SIG-M5 treated with dmso at 0.1 percent for 504 hours (cell line): ENCODE measurements around the gene SOX18.

Source experiments
- DNase-seq: peaks from one replicate; lab custom pipeline; 2025; ENCODE audit not compliant: unreplicated experiment; lab: John Stamatoyannopoulos, UW

The SOX18 gene

DNA sequence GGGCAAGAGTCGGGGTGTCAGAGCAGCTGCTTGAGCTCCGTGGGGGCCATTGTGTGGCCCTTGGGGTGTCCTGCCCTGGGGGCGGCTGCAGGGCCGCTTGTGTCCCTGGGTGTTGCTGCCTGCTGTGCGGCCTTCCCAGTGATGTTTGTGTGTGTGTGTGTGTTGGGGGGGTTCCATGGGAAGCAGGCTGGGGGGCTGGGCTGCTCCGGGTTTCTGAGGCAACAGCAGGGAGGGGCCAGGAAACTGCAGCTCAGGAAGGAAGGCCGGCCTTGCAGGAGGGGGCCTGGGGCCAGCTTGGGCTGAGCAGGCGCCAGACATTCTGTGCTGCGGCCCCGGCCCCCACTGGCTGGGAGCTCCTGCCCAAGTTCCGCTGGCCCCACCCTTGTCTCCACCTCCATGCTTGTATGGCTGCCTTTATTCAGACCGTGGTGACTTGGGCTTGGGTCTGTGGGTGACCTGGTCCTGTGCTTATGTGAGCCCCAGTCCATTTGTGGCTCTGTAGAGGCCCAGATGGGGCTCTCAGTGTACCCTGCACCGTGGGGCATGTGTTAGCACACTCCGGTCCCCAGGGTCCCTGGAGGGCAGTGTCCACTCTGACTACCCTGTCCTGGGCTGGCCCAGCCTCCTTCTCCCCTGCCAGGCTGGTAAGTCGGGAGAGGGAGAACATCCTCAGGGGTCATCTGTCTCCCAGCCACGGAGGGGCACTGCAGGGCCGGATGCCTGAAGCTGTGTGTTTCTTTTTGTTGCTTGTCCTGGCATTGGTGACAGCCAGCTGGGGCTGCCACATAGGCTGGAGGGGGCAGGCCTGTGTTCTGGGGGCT is 4.6 kb upstream of the SOX18 start:
- peak; percentile 36 for DNase-seq

DNA sequence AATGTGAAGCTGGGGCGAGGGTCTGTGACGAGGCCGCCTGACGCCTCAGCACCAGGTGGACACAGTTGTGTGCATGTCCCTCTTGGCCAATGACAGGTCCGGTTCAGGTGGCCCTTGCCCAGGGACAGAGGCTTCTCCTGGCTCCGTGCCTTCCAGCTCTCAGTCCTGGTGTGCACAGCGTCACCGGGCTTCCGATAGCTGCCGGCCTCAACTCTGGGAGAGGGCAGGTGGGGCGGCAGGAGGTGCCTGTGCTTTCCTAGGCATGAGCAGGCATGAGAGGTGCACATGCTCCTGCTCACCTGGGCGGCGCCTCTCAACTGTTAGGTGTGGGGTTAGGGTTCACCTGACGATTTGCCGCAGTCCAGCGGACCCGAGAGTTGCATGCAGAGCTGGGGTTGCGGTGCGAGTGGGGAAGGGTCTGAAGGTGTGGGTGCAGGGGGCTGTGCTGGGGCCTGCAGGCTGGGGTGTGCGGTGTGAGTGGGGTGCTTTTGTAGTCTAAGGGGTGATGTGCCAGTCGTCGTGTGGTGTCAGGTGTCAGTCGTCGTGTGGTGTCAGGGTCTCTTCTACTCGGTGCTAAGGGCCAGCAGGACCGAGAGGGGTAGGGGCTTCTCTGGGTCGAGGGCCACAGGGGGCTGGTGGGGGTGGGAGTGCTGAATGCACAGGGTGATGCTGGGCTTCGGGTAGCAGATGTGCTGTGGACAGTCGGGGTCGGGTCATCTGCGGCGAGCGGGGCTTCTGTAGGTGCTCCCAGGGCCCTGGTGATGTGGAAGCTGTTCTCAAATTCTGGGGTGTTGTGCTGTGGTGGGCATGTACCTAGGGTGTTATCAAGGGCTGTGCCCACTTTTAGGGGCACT is 3.8 kb upstream of the SOX18 start:
- no peak for DNase-seq

DNA sequence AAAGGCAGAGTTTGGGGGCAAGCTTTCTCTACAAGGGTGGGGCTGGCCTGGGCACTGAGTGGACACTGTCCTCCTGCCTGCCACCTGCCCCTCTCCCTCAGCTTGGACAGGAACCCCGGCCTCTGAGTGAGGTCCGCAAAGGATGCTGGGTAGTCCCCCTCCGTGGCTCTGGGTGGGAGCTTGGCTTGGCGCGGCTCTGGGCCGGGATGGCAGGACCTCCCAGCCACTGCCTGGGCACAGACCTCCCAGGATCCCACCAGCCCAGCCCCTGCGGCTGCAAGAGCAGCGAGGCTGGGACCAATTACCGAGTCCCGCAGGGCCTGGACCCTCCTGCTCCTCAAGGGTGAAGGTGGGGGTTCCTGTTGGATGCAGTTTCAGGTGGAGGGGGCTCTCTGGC is 2.9 kb upstream of the SOX18 start:
- DNase-seq = no peak

DNA sequence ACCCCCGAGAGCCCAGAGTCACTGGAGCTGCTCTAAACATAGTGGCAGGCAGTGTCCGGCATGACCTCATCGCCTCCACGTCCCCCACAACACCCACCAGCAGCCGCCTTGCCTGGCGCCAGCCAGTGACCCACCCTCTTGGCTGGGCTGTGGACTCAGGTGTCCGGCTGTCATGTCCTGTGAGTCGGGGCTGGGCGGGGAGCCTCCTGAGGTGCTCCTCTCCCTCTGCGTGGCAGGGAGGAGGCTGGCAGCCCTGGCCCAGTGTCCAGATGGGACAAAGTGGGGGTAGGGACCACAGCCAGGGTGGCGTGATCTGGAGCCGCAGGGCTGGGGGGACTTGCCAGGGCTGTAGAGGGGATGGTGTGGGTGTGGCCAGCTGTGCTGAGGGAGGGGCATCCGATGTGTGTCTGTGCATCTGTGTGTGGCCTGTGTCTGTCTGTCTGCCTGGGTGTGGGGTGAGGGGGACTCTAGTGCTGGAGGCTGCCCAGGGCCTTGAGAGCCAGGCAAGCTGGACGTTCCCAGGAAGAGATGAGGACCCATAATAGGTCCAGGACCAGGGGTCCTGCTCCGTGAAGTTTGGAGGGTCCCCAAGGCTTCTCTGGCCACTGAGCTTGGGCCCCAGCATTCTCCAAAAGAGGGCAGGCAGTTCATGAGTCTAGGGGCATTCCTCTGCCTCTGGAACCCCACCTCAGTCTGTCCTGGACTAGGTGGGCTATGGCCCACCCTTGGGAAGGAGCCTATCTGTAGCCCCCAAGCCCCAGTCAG is 2.3 kb upstream of the SOX18 start:
- no peak for DNase-seq

DNA sequence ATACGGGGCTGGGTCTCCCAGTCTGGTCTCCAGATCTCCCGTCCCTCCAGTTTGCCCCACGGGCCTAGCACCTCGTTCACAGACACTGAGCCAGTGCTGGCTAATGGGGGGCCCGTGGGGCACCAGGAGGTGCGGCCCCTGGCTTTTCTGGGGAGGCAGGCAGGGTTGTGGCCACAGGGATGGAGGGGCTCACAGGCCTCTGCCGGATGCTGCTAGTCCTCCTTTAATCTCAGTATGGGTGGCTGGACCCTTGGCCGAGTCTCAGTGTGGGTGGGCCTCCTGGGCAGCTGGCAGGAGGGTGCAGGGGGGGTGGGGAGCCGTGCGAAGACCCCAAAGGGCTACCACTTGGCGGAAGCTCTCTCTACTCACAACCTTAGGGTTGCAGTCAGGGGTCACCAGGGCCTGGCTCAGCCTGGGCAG is 1.6 kb upstream of the SOX18 start:
- DNase-seq = no peak

DNA sequence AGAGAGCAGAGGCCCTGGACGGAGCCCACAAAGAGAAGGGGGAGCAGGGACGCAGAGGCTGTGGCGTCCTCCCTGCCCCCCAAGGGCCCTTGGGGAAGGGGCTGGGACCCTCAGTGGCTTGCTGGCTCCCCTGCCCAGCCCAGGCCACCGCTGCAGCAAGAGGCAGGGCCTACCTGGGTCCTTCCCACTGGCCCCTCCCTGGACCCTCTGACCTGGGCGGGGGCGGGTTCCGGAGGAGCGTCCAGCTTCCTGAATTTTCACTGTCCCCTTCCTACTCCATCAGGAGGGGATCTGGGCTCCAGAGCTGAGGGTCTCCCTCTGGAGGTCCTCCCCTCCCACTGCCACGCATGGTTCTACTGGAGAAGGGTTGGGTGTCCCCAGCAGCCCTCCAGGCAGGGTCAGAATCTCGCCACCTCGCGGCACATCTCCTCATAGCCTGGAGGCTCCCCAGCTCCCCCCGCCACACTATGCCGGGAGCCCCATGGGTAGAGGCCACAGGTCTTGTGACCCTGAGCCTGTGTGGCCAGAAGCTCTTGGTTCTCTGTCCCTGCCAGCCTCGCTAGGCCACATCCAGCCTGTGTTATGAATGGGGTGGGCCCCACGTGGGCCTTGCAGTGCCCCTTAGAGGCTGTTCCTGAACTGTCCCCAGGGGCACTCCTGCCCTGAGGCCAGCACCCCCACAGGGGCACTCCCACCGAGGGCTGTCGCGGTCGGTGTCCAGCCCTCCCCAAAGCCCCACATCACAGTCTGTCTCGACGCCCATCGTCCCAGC is 1.0 kb upstream of the SOX18 start:
- DNase-seq = no peak

DNA sequence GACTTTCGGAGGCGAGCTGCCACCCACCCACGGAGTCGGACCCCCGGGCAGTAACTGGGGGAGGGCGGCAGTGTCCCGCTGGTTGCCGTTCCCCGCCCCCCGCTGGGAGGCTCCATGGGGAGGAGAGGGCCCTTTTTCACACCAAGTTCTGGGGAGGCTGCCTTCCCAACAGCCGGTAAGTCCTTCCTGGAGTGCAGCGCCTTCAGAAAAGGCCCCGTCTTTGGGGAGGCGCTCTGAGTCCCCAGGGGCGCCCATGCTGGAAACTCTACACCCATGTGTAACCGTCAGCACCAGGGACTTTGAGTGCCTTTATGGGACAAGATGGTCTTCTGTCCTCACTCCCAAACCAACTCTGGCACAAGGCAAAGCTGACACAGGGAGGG is 430 bp upstream of the SOX18 start:
- no peak for DNase-seq

DNA sequence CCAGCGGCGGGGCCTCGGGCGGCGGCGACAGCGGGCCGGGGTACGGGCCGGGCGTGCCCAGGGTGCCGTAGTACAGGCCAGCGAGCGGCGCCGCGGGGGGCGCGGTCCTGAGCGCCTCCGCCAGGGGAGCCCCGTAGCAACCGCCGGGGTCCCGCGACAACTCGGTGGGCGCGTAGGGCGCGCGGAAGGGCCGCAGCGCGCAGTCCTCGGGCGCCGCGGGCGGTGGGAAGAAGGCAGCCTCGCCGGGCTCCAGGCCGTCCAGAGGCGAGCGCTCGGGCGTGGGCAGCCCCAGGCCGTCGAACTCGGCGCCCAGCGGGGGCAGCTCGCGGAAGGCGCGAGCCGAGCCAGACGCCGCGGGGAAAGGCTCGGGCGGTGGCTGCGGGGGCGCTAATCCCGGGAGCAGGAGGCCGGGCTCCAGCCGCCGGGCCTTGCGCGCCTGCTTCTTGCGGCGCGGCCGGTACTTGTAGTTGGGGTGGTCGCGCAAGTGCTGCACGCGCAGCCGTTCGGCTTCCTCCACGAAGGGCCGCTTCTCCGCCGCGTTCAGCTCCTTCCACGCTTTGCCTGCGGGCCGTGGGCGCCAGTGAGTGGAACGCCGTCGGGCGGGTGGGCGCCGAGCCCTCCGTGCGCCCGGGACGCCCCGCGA is 916 bp downstream of the SOX18 start:
- no peak for DNase-seq

DNA sequence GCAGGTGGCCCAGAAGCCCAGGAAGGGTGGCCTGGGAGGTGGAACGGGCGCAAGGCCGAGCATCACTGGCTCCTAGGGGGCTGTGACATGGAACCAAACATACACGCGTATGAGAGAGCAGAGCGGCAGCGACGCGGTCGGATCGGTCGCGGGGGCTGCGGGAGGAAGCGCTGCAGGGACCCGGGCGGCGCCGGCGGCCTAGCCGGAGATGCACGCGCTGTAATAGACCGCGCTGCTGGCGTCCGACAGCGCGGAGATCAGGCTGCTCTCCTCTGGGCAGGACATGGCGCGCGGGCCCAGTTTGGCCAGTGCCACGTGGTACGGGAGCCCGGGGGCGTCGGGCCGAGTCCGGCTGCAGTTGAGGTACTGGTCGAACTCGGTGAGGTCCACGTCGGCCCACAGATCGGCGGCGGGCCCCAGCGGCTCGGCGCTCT is 1.5 kb downstream of the SOX18 start:
- no peak for DNase-seq

DNA sequence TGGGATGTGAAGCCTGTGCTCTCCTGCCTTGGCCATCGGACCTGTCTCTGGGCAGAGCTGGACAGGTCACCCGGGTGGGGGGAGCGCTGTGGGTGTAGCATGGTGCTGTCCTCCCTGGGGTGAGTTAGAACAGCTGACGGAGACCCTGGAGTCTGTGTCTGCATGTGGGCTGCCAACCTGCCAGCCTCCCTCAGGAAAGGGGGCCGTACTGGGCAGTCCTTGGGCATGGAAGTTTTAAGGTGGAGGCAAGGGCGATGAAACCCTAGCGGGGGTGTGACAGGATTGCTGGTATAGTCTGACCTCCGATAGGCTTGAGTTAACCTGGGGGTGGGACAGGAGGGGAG is 2.4 kb downstream of the SOX18 start:
- DNase-seq = no peak

DNA sequence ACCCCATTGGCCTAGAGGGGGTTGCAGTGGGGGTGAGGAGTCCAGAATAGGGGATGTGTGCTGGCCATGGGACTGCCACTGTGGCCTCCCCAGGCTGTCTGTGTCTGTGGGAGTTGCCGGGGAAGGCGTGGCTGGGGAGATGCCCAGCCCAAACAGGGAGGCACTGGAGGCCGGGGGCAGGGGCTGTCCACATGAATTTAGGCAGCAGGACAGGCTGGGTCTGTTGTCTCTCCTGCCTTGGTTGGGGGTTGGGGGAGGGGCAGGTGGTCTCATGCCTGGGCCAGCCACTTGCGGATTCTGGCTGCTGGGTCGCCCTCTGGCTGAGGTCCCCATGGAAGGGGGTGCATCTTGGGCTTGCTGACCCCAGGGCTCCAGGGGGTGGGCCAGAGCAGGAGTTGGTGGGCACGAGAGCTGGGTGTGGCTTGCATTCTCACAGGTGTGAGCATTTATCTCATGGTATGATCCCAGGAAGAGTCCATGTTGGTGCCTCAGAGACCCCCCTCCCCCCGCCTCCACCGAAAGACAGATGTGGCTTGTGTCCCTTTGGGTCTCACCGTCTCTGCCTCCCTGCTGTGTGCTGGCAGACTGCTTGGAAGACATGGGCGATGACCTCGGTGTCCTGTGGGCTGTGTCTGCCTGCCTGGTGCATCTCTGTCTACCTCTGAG is 4.0 kb downstream of the SOX18 start:
- no peak for DNase-seq

DNA sequence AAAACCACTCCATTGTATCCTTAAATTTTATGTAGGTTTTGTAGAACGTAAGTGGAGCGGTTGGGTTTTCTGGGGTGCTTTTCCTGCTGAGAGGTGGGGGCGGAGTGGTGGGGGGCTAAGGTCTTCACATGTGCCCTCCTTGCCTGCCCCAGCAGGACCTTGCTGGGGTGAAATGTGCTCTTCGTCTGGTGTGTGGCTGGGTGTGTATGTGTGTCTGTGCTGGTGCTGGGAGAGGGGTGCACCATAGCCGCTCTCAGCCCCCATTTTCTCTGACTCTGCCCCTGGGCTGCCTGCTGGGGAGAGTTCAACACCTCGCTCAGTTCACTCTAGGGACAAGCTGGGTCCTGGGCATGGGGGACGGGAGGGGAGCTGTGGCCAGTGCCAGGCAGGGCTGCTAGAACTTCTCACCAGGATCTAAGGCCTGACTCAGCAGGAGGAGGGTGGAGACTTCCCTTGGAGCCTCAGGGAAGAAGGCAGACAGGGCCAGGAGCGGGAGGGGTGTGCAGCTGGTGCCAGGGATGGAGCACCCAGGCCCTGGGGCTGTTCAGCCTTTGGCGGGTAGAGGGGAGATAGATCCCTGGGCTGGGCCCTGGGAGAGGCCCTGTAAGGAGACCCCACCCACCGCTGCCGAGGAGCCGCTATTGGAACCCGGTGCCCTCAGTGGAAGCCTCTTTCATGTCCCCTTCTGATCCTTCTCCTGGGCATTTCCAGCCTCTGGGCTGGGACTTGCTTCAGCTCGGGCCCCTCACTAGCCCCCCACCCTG is 4.8 kb downstream of the SOX18 start:
- no peak for DNase-seq

DNA sequence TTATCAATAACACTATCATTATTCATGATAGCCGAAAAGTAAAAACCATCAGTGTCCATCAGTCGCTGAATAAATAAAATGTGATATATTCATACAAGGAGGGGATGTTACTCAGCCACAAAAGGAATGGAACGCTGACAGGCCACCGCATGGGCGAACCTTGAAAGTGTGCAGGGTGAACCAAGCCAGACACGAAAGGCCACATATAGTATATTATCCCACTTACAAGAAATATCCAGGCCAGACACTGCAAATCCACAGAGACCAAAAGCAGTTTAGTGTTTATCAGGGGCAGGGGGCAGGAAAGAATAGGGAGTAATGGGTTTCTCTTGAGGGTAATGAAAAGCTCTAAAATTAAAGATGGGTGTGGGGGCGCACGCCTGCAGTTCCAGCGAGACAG is 5.7 kb downstream of the SOX18 start:
- no peak for DNase-seq

DNA sequence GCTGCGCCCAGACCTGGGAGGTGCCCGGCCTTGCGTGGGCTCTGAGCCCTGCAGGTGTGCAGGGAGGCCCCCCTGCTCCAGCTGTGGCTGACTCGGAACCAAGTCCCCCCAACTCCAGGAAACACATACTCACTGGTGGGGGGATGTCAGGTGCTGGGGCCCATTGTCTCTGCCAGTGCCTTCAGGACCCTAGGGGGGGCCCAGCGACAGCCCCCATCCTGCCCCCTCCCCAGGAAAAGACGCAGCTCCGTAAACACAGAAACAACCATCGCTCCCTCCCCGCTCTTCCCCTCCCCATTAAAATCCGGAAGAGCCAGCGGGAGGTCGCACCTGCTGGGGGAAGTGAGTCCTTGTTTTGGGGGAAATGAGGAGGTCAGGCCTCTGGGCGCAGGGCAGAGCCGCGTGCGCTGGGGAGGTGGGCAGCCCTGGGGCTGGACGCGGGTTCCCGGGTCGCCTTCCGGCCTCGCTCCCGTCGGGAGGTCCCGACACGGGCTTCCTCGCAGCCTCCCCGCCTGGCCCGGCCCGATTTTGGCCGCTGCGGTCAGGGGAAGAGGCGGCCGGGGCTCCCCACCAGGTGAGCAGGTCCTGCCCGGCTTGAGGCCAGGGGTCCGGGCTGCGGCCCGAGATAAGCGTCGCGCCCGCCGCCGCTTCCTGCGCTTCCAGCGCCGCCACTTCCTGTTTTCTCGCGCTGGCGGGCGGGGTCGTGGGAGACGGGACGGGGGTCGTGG is 7.2 kb downstream of the SOX18 start:
- DNase-seq = no peak

DNA sequence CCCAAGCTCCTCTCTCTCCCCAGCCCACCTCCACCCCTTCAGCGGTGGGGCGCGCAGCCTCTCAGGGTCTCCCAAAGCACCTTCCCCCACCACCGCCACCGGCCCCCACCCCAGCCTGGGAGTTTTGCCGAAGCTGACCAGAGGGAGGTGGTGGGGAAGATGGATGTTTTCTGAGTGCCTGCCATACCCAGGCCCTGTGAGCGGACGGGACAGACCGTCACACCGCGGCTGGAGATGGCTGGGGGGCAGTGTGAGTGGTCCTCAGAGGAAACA is 7.7 kb downstream of the SOX18 start:
- DNase-seq = no peak

DNA sequence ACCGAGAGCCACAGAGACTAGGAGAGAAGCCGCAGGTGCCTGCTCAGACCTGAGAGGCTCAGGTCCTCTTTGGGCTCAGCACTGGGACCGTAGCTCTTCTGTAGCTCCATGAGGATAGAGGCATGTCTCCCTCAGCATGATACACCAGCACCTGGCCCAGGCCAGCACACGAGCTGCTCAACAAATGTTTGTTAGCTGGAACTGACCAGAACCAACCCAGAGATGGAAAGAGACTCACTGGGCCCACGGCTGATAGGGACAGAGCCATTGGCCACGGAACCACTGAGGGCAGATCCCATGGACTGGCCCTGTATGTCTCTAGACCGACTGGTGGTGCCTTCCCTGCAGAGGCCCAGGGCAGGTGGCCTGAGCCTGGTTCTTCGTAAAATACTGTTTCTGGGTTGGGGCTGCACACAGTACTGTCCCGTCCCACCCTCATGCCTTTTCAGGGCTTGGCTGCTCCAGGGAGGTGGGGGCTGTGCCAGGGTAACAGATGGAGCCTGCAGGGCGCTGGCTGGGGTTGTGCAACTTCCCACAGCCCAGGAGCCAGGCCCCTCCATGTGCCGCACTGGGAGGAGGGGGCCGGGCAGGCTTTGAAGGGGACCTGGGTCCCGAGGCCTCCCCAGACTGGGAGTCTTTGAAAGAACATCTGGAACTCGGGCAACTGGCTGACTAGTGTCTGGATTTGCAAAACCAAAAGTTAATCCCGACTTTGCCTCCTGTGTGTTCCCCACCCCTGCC is 8.2 kb downstream of the SOX18 start:
- DNase-seq = peak; percentile 30

DNA sequence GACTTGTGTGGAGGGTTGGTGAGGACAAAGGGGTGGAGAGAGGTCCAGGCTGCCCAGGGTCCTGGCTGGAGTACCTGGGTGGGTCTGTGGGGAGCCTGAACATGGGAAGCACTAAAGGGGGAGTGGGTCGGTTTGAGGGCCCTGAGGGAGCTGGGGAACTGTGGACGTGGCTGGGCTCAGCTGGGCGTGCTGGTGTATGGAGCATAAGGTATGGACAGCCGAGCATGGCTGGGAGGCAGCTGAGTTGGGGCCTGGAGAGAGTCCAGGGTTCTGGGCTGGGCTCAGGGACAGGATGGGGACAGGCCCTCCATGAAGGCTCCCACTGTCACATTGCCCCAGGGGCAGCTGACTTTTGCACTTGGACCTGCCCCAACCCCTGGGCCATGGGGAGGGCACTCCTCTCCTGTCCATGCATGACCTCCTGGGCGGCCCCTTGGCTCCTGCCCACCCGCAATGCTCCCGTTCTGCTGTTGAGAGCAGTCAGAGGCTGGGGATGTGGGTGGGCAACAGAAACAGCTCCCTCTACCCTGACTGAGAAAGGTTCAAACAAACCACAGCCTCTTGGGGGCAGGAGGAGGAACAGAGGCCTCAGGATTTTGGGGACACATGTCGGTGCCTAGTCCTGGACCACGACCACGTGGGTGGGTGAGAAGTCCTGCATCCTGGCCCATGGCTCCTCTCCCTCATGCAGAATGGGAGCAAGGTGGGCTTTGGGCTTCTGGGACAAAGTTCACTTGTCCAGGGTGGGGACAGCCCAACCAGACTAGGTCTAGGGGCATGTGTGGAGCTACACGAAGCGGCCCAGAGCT is 9.0 kb downstream of the SOX18 start:
- no peak for DNase-seq
